OCI-LY3 (cell line): ENCODE measurements around the gene TLE3.
A peak's percentile ranks its signal among the peaks of the same experiment; 100 is the strongest.
"Not testable (repeated sequence)": the region's sequence is repeated elsewhere in the genome, so short reads cannot be mapped to it uniquely, and the experiment has no call there.

Experiments
- H2AFZ ChIP-seq: fragments of 200-600, 300-600 bp; shearing (Covaris generic); 2 replicates; pipeline ENCODE4 v1.6.0; 2014; ENCODE audit warnings: antibody characterized with exemption, low read depth, low read length
- H3K27ac ChIP-seq: fragments of 200-600, 300-600 bp; sonication (generic); 2 replicates; pipeline ENCODE4 v1.5.1; 2014; ENCODE audit warnings: mild to moderate bottlenecking, low read length, moderate library complexity, mixed read lengths
- H3K27me3 ChIP-seq: fragments of 200-600, 300-600 bp; sonication (generic); 2 replicates; pipeline ENCODE4 v1.6.1; 2014; ENCODE audit warnings: low read depth, low read length, mixed read lengths
- H3K36me3 ChIP-seq: fragments of 200-600, 300-600 bp; sonication (generic); replicated peaks from 2 replicates; pipeline ENCODE3; 2014; ENCODE audit warnings: low read depth, low read length, mixed read lengths
- H3K4me1 ChIP-seq: fragments of 300-600, 200-600 bp; sonication (generic); 2 replicates; pipeline ENCODE4 v1.6.1; 2014; ENCODE audit warnings: low read length, mixed read lengths
- H3K4me2 ChIP-seq: fragments of 200-600, 300-600 bp; sonication (generic); 2 replicates; pipeline ENCODE4 v1.6.1; 2014; ENCODE audit warnings: low read length, mixed read lengths
- H3K4me3 ChIP-seq: fragments of 300-600, 200-600 bp; sonication (generic); 2 replicates; pipeline ENCODE4 v1.5.1; 2014; ENCODE audit warnings: antibody characterized with exemption, mild to moderate bottlenecking, low read length, moderate library complexity
- H3K79me2 ChIP-seq: fragments of 300-600, 200-600 bp; shearing (Covaris generic); 2 replicates; pipeline ENCODE4 v1.6.1; 2014; ENCODE audit warnings: mild to moderate bottlenecking, low read length, mixed read lengths
- H3K9ac ChIP-seq: fragments of 300-600, 200-600 bp; shearing (Covaris generic); 2 replicates; pipeline ENCODE4 v1.6.0; 2014; ENCODE audit warnings: mild to moderate bottlenecking, low read length, moderate library complexity
- H3K9me3 ChIP-seq: fragments of 200-600, 300-600 bp; shearing (Covaris generic); 2 replicates; pipeline ENCODE4 v1.6.1; 2014; ENCODE audit warnings: low read length, mixed read lengths; ENCODE audit not compliant: insufficient read depth
- H4K20me1 ChIP-seq: fragments of 200-600, 300-600 bp; sonication (generic); 2 replicates; pipeline ENCODE4 v1.6.1; 2016; ENCODE audit warnings: low read length, mixed read lengths; ENCODE audit not compliant: insufficient read depth
- CTCF ChIP-seq: fragments of 200-600, 300-600 bp; sonication (generic); IDR thresholded peaks from 2 replicates; pipeline ENCODE4 v1.5.1; 2014; ENCODE audit warnings: antibody characterized with exemption, low read length, low read depth
- EZH2phosphoT487 ChIP-seq: fragments of 200-600 bp; shearing (Covaris generic); IDR thresholded peaks from 2 replicates; pipeline ENCODE4 v1.6.1; 2018; ENCODE audit warnings: antibody characterized with exemption, mixed run types, low read depth

The TLE3 gene

GRCh38 chr15:70141376-70142071 lies 43.8 kb upstream of the TLE3 start:
- Histone ChIP-seq H3K9ac (peak overlapping the region; percentile 50; the same call in 1 of the 2 replicates), H3K79me2 (no peaks in the 10 kb centered on the region), H3K4me2 (peak overlapping the region; percentile 69), H3K36me3 (no peaks in the 10 kb centered on the region), H3K4me1 (peaks cover 40% of the 10 kb centered on the region), H2AFZ (peak overlapping the region; percentile 55; the same call in 1 of the 2 replicates), H3K27ac (peak overlapping the region; percentile 53), H3K9me3 (no peaks in the 10 kb centered on the region), H4K20me1 (no peaks in the 10 kb centered on the region), H3K27me3 (no peaks in the 10 kb centered on the region), H3K4me3 (peak overlapping the region; percentile 58)
- TF ChIP-seq CTCF, result no peak
- no peak for TF ChIP-seq EZH2phosphoT487

GRCh38 chr15:70140543-70141375 lies 43.0 kb upstream of the TLE3 start:
- H3K4me3 ChIP-seq, result peak overlapping the region; percentile 58
- H3K9me3 ChIP-seq, result no peaks in the 10 kb centered on the region
- H3K4me2 ChIP-seq, result peak overlapping the region; percentile 69
- peak overlapping the region; percentile 50; the same call in 1 of the 2 replicates for H3K9ac ChIP-seq
- H3K4me1 ChIP-seq, result peaks cover 40% of the 10 kb centered on the region
- no peaks in the 10 kb centered on the region for H3K79me2 ChIP-seq
- peak overlapping the region; percentile 55 for H2AFZ ChIP-seq
- H3K36me3 ChIP-seq, result no peaks in the 10 kb centered on the region
- TF ChIP-seq CTCF, result no peak
- no peak for TF ChIP-seq EZH2phosphoT487
- H4K20me1 ChIP-seq, result no peaks in the 10 kb centered on the region
- peak overlapping the region; percentile 53 for H3K27ac ChIP-seq
- H3K27me3 ChIP-seq, result no peaks in the 10 kb centered on the region

GRCh38 chr15:70140025-70140542 lies 42.4 kb upstream of the TLE3 start:
- no peaks in the 10 kb centered on the region for H3K36me3 ChIP-seq
- no peak for TF ChIP-seq CTCF
- TF ChIP-seq EZH2phosphoT487, result no peak
- peak overlapping the region; percentile 50; the same call in 1 of the 2 replicates for H3K9ac ChIP-seq
- no peaks in the 10 kb centered on the region for H3K79me2 ChIP-seq
- H4K20me1 ChIP-seq, result no peaks in the 10 kb centered on the region
- H3K27ac ChIP-seq, result peak overlapping the region; percentile 53
- H3K4me3 ChIP-seq, result peak overlapping the region; percentile 58; the same call in 1 of the 2 replicates
- no peaks in the 10 kb centered on the region for H3K27me3 ChIP-seq
- H3K4me1 ChIP-seq, result peaks cover 37% of the 10 kb centered on the region
- peak overlapping the region; percentile 69 for H3K4me2 ChIP-seq
- no peaks in the 10 kb centered on the region for H3K9me3 ChIP-seq
- H2AFZ ChIP-seq, result peak overlapping the region; percentile 55; the same call in 1 of the 2 replicates

- H2AFZ ChIP-seq, result no peak overlapping the region
- no peaks in the 10 kb centered on the region for H3K79me2 ChIP-seq
- no peak overlapping the region for H3K4me3 ChIP-seq
- H3K4me1 ChIP-seq, result peaks cover 30% of the 10 kb centered on the region
- no peaks in the 10 kb centered on the region for H3K9me3 ChIP-seq
- H3K27ac ChIP-seq, result no peak overlapping the region
- no peaks in the 10 kb centered on the region for H3K36me3 ChIP-seq
- H3K4me2 ChIP-seq, result no peak overlapping the region
- no peaks in the 10 kb centered on the region for H4K20me1 ChIP-seq
- no peaks in the 10 kb centered on the region for H3K27me3 ChIP-seq
- H3K9ac ChIP-seq, result no peak overlapping the region
- no peak for TF ChIP-seq EZH2phosphoT487
- TF ChIP-seq CTCF, result no peak
These were observed 40.2 kb upstream of the TLE3 start for GRCh38 chr15:70137967-70138366.

- not testable (repeated sequence) for H3K27ac ChIP-seq, H2AFZ ChIP-seq, H3K4me2 ChIP-seq, H3K79me2 ChIP-seq, H3K9me3 ChIP-seq, H3K27me3 ChIP-seq, H3K36me3 ChIP-seq, H4K20me1 ChIP-seq, H3K9ac ChIP-seq, H3K4me3 ChIP-seq
- peaks cover 24% of the 10 kb centered on the region for H3K4me1 ChIP-seq
These were observed 39.3 kb upstream of the TLE3 start for GRCh38 chr15:70137021-70137420.
